ENCODE measurements around the gene TRAP1. TPM values are rescaled to one million over a fixed set of nuclear protein-coding genes. Genes with fewer than 3 reads are reported as not detected.

The TRAP1 gene
- polyA plus RNA-seq, 1 of the 3 experiments (the other 2 are of a cell fraction) = 129 TPM

- Histone ChIP-seq H3K9me3 (no peaks in the 10 kb centered on the region), H3K9ac (no peak overlapping the region), H3K4me2 (no peak overlapping the region), H2AFZ (ENCODE audit: low read depth) (no peak overlapping the region), H3K79me2 (ENCODE audit: insufficient read depth) (no peaks in the 10 kb centered on the region), H4K20me1 (ENCODE audit: insufficient read depth) (no peaks in the 10 kb centered on the region), H3K27me3 (ENCODE audit: insufficient read depth) (no peaks in the 10 kb centered on the region), H3K27ac (ENCODE audit: low read depth in 2 of 2, low read length in 1 of 2) (no peak overlapping the region; a peak in 1 of 4 replicates), H3K9me2 (no peaks in the 10 kb centered on the region), H3K36me3 (replicated peaks in 1 of 2; ENCODE audit: control insufficient read depth in 1 of 2, insufficient read depth in 2 of 2, low read length in 1 of 2) (peaks cover 8 to 85% of the 10 kb centered on the region in 2 experiments), H3K4me1 (ENCODE audit: control insufficient read depth in 1 of 2, insufficient read depth in 2 of 2, low read depth in 1 of 2, low read length in 1 of 2) (no peaks in the 10 kb centered on the region), H3F3A (replicated peaks; ENCODE audit: insufficient read depth) (peaks cover 7% of the 10 kb centered on the region), H3K4me3 (ENCODE audit: low read depth in 2 of 2, low read length in 1 of 2) (no peak overlapping the region)
- no peak for TF ChIP-seq NFIC (IDR thresholded peaks at IDR 0.05; ENCODE audit: borderline replicate concordance)
- no peak for TF ChIP-seq RAD21 (IDR thresholded peaks at IDR 0.05; ENCODE audit: low read length)
- no peak for TF ChIP-seq RFX5 (IDR thresholded peaks at IDR 0.05; ENCODE audit: low read length)
- TF ChIP-seq EP300 (IDR thresholded peaks at IDR 0.05; ENCODE audit: borderline replicate concordance in 1 of 2, low read depth in 1 of 2, low read length in 1 of 2) = no peak
- no peak for TF ChIP-seq ZBTB33 (IDR thresholded peaks at IDR 0.05; ENCODE audit: borderline replicate concordance, low read depth)
- no peak for TF ChIP-seq TCF12 (IDR thresholded peaks at IDR 0.05)
- no peak for TF ChIP-seq EZH2phosphoT487 (IDR thresholded peaks at IDR 0.05; ENCODE audit: borderline replicate concordance, low read depth)
- TF ChIP-seq FOSL2 (IDR thresholded peaks at IDR 0.05; ENCODE audit: borderline replicate concordance, low read depth) = no peak
- ChIA-PET POLR2A (no interaction called here), CTCF (no interaction called here)
- DNase-seq = no peak
- 86% methylated on average over 9 of the region's 12 CpGs for WGBS (ENCODE audit: low lambda C conversion rate)
These were observed 56.0 kb downstream of the TRAP1 start for GRCh38 chr16:3661311-3661710.

- peaks cover 12 to 82% of the 10 kb centered on the region in 2 experiments for H3K36me3 ChIP-seq (replicated peaks in 1 of 2; ENCODE audit: control insufficient read depth in 1 of 2, insufficient read depth in 2 of 2, low read length in 1 of 2)
- H3F3A ChIP-seq (replicated peaks; ENCODE audit: insufficient read depth) = peaks cover 7% of the 10 kb centered on the region
- peaks cover 0 to 4% of the 10 kb centered on the region in 2 experiments; a peak in 1 of 4 replicates for H3K4me1 ChIP-seq (ENCODE audit: control insufficient read depth in 1 of 2, insufficient read depth in 2 of 2, low read depth in 1 of 2, low read length in 1 of 2)
- H3K9me3 ChIP-seq = no peaks in the 10 kb centered on the region
- CTCF ChIA-PET = interaction anchor here (0.6 to 1.4 kb wide), 3 partner anchors 31 to 595 kb away, joined by 3 to 4 read pairs (median 3); no protein-coding TSS in a partner anchor
- H3K4me2 ChIP-seq = no peak overlapping the region
- H3K9ac ChIP-seq = no peak overlapping the region
- no peak for DNase-seq
- no peaks in the 10 kb centered on the region for H4K20me1 ChIP-seq (ENCODE audit: insufficient read depth)
- no peak overlapping the region for H2AFZ ChIP-seq (ENCODE audit: low read depth)
- no peaks in the 10 kb centered on the region for H3K79me2 ChIP-seq (ENCODE audit: insufficient read depth)
- H3K27me3 ChIP-seq (ENCODE audit: insufficient read depth) = no peaks in the 10 kb centered on the region
- no peak overlapping the region for H3K4me3 ChIP-seq (ENCODE audit: low read depth in 2 of 2, low read length in 1 of 2)
- POLR2A ChIA-PET = no interaction called here
- H3K27ac ChIP-seq (ENCODE audit: low read depth in 2 of 2, low read length in 1 of 2) = no peak overlapping the region
- 81% methylated on average over 3 of the region's 3 CpGs for WGBS (ENCODE audit: low lambda C conversion rate)
- no peaks in the 10 kb centered on the region for H3K9me2 ChIP-seq
- TF ChIP-seq, protein P1, sequence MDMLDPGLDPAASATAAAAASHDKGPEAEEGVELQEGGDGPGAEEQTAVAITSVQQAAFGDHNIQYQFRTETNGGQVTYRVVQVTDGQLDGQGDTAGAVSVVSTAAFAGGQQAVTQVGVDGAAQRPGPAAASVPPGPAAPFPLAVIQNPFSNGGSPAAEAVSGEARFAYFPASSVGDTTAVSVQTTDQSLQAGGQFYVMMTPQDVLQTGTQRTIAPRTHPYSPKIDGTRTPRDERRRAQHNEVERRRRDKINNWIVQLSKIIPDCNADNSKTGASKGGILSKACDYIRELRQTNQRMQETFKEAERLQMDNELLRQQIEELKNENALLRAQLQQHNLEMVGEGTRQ (IDR thresholded peaks at IDR 0.05; ENCODE audit: borderline replicate concordance, low read depth, low read length) = no peak
- TF ChIP-seq SMC3 (IDR thresholded peaks at IDR 0.05; ENCODE audit: low read depth, low read length) (no peak), RCOR1 (IDR thresholded peaks at IDR 0.05; ENCODE audit: low read length) (no peak), MXI1 (IDR thresholded peaks at IDR 0.05; ENCODE audit: low read depth, low read length) (no peak), MEF2A (IDR thresholded peaks at IDR 0.05; ENCODE audit: borderline replicate concordance, low read depth) (no peak), ZBTB33 (IDR thresholded peaks at IDR 0.05; ENCODE audit: borderline replicate concordance, low read depth) (no peak), TAF1 (IDR thresholded peaks at IDR 0.05; ENCODE audit: borderline replicate concordance, low read depth, low read length) (no peak), ELF1 (IDR thresholded peaks at IDR 0.05) (no peak)
- TF ChIP-seq, protein P2, sequence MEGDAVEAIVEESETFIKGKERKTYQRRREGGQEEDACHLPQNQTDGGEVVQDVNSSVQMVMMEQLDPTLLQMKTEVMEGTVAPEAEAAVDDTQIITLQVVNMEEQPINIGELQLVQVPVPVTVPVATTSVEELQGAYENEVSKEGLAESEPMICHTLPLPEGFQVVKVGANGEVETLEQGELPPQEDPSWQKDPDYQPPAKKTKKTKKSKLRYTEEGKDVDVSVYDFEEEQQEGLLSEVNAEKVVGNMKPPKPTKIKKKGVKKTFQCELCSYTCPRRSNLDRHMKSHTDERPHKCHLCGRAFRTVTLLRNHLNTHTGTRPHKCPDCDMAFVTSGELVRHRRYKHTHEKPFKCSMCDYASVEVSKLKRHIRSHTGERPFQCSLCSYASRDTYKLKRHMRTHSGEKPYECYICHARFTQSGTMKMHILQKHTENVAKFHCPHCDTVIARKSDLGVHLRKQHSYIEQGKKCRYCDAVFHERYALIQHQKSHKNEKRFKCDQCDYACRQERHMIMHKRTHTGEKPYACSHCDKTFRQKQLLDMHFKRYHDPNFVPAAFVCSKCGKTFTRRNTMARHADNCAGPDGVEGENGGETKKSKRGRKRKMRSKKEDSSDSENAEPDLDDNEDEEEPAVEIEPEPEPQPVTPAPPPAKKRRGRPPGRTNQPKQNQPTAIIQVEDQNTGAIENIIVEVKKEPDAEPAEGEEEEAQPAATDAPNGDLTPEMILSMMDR (IDR thresholded peaks at IDR 0.05) = no peak
- TF ChIP-seq, protein P3, sequence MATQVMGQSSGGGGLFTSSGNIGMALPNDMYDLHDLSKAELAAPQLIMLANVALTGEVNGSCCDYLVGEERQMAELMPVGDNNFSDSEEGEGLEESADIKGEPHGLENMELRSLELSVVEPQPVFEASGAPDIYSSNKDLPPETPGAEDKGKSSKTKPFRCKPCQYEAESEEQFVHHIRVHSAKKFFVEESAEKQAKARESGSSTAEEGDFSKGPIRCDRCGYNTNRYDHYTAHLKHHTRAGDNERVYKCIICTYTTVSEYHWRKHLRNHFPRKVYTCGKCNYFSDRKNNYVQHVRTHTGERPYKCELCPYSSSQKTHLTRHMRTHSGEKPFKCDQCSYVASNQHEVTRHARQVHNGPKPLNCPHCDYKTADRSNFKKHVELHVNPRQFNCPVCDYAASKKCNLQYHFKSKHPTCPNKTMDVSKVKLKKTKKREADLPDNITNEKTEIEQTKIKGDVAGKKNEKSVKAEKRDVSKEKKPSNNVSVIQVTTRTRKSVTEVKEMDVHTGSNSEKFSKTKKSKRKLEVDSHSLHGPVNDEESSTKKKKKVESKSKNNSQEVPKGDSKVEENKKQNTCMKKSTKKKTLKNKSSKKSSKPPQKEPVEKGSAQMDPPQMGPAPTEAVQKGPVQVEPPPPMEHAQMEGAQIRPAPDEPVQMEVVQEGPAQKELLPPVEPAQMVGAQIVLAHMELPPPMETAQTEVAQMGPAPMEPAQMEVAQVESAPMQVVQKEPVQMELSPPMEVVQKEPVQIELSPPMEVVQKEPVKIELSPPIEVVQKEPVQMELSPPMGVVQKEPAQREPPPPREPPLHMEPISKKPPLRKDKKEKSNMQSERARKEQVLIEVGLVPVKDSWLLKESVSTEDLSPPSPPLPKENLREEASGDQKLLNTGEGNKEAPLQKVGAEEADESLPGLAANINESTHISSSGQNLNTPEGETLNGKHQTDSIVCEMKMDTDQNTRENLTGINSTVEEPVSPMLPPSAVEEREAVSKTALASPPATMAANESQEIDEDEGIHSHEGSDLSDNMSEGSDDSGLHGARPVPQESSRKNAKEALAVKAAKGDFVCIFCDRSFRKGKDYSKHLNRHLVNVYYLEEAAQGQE (IDR thresholded peaks at IDR 0.05; ENCODE audit: low read depth, low read length) = no peak
These were observed 58.1 kb downstream of the TRAP1 start for GRCh38 chr16:3659251-3659650.
